ELF-1 (cell line): Measurements from ENCODE around the gene COX11.

Experiments
- DNase-seq: peaks from one replicate; pipeline ENCODE4 v3.0.0-alpha.2; 2016; ENCODE audit warnings: low read depth, low spot score

COX11 gene, protein sequence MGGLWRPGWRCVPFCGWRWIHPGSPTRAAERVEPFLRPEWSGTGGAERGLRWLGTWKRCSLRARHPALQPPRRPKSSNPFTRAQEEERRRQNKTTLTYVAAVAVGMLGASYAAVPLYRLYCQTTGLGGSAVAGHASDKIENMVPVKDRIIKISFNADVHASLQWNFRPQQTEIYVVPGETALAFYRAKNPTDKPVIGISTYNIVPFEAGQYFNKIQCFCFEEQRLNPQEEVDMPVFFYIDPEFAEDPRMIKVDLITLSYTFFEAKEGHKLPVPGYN

DNA sequence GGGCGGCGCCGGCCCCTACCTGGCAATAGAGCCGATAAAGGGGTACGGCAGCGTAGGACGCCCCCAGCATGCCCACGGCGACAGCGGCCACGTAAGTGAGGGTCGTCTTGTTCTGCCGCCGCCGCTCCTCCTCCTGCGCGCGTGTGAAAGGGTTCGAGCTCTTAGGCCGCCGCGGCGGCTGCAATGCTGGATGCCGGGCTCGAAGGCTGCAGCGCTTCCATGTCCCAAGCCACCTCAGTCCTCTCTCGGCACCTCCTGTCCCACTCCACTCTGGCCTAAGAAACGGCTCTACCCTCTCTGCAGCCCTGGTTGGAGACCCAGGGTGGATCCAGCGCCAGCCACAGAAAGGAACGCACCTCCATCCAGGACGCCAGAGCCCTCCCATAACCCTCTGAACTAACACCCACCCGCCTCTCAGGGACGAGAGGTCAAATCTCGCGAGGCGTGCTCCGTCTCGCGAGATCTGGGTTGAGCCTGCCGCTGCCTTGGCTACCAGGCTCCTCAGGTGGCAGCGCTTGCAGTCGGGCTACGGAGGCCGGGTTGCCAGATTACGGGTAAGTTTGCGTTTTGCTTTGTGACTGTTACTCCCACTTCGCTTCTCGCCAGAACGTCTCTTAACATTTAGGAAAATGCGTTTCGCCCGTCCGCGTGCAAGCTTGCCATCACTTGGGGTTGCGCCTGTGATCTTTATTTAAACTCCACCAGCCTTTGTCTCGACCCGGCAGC lies at the start of gene COX11, which contains the start of gene STXBP4:
COX11 (minus strand) TSS at position 393 of the 726 bp plus-strand sequence; CDS start at position 385, 8 bp downstream.
STXBP4 (plus strand) TSS at position 504 of the 726 bp plus-strand sequence. CDS start 17,455 bp downstream, outside the sequence.
- peak; percentile 98 for DNase-seq

DNA sequence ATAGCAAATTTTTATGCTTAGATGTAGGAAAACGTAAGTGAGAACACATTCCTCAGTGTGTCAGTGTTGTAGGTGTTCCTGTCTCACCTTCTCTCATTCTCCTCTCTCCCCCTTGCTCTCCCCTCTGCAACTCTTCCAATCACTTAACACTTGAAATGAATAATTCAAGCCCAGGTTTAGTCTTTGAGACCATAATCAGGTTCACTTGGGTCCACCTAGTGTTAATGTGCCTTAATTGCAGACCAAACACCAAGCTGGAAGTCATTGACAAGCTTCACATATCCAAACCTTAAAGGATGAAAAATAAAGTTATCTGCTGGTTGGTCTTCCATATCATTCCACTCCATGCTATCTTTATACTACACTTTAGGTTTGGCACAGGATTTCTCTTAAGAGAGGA lies 37.1 kb upstream of the COX11 start:
- no peak for DNase-seq

DNA sequence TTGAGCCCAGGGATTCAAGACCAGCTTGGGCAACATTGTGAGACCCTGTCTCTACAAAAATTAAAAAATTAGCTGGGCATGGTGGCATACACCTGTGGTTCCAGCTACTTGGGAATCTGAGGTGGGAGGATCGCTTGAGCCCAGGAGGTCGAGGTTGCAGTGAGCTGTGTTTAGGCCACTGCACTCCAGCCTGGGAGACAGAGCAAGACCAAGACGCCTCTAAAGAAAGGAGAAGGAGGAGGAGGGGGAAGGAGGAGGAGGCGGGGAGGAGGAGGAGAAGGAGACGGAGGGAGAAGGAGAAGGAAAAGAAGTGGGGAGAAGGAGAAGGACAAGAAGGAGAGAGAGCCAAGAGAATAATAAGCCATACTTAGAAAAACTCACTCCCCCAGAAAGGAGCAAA lies 36.0 kb upstream of the COX11 start:
- no peak for DNase-seq

DNA sequence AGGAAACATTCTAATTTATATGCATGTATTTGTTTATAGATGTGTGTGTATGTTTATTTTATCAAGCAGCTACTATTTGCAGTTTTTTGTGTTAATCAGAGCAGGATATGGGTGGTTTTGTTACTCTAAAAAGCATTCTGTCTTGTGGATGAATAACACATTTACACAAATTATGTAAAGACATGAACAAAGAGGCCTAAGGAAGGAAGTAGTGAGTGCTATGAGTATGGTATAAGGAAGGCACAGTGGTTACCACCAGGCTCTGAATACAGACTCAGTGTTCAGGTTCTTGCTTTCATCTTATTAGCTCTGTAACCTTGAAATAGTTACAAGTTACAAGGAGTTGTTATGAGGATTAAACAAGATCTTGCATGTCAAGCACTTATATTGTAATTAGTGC lies 34.0 kb upstream of the COX11 start:
- DNase-seq, result no peak

DNA sequence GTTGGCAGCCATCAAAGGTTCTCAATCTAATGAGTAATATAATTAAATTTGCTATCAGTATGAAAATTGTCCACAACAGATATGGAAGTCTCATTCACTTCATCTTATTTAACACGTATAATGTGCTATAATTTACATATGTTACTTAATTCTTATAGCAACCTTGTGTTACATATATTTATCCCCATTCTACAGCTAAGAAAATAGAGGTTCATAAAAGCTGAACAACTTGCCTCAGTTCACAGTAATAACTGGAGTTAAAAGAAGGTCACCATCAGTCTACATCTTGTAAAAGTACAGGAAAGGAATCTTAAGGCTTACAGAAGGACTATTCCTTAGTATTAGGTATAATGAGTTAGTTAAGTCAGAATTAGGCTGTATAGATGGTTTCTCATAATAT lies 28.0 kb upstream of the COX11 start:
- DNase-seq, result no peak

DNA sequence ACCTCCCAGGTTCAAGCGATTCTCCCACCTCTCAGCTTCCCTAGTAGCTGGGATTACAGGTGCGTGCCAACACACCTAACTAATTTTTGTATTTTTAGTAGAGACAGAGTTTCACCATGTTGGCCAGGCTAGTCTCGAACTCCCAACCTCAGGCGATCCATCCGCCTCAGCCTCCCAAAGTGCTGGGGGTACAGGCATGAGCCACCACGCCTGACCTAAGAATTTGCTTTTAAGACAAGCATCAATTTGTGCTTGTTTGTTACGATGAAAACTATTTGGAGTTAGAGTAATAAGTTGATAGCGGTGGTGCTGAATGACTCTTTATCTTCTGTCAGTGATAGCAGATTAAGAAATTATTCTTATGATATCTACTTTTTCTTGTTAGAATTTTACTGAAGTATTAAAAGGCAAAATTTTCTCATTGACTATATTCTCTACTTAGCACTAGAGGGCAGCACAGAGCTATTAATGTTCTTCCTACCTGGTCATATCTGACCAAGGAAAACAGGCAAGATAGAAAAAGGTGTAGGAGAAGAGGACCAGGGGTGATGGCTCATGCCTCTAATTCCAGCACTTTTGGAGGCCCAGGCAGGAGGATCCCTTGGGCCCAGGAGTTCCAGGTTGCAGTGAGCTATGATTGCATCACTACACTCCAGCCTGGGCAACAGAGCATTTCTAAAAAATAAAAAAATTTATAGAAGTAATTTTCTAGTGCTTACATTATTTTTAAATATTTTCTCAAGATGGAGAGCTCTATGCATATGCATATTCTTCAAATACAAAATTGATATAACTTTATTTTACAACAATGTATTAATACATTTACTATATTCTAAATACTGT lies 24.6 kb upstream of the COX11 start:
- no peak for DNase-seq

DNA sequence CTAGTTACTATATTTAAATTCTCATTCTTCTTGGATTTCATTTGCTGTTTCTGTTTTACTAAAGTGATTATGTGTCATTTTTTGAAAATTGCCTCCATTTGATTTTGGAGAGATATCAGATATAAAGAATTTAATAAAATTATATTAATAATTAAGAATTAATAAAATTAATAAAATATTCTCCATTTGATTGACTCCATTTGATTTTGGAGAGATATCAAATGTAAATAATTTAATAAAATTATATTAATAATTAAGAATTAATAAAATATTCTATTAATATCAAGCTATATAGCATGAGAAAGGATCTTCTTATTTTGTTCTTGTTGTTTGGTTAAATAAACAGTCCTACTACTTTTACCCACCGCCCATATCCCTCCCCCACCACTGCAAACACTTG lies 23.1 kb upstream of the COX11 start:
- DNase-seq, result no peak

DNA sequence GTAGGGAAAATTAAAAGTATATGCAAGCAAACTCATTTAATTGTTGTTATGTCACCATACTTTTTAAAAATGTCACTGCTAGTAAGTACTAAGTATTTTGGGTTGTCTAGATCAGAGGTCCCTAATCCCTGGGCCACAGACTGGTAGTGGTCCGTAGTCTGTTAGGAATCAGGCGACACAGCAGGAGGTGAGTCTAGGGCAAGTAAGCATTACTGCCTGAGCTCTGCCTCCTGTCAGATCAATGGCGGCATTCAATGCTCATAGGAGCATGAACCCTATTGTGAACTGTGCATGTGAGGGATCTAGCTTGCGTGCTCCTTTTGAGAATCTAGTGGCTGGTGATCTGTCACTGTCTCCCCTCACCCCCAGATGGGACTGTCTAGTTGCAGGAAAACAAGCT lies 21.7 kb upstream of the COX11 start:
- DNase-seq, result no peak

DNA sequence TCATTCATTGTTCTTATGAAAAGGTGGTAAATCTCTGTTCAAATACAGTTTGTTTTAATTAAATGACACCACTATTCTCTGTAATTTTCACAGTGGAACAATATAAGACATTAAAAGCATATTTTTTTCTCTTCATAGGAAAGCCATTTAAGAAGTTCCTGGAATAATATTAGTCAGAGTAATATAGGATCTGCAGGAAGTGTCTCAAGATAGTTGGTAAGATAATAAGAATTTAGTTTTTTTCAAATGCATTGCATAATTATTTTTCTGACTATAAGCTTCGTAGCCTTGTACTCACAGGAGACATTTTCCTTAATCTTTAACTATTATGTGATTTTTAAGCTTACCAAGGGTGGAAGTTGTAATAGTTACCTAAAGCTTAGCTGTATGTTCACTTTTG lies 17.0 kb upstream of the COX11 start:
- no peak for DNase-seq

DNA sequence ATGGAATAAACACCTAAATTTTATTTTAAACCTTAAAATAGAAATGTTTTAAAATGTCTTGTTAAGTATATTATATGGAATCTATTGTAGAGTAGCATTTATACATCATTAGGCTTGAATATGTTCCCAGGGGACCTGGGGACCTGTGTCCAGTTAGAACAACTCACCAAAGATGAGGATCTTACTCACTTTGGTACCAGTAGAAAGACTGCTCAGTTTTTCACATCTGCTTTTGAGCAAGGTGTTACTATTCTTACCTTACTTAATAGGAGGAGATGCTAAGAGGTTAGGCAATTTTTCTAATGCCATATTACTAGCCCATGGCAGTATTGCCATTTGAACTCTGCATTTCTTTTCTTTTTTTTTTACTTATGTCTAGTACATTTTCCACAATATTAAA lies 14.8 kb upstream of the COX11 start:
- no peak for DNase-seq

DNA sequence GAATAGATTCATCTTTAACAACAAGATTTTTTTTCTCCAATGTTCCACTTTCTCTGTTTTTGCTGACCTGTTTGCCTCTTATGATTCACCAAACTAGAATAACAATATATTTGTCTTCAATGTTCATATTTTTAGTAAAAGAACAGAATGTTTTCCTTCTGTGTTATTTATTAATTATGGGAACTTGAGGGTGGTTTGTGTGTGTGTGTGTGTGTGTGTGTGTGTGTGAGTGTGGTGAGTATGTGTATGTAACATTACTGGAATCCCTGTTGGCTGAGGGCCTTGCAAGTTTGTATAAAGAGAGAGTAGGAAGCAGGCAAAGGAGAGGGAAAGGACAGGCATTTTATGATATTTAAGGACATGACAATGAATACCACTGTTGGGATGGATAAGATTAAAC lies 13.9 kb upstream of the COX11 start:
- DNase-seq, result no peak

DNA sequence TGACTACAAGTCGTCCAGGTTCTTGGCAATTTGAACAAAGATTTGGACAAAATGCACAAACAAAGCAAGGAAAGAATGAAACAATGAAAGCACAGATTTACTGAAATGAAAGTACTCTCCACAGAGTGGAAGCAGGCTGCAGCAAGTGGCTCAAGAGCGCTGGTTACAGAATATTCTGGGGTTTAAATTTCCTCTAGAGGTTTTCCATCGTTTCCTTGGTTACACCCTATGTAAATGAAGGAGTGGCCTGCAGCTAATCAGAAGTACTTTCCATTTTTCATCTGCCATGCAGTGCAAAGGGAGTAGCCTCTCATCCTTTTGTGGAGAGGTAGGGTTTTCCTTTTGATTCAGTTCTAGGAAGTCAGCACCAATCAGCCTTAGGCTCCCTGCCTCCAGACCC lies 11.9 kb upstream of the COX11 start:
- DNase-seq, result no peak

DNA sequence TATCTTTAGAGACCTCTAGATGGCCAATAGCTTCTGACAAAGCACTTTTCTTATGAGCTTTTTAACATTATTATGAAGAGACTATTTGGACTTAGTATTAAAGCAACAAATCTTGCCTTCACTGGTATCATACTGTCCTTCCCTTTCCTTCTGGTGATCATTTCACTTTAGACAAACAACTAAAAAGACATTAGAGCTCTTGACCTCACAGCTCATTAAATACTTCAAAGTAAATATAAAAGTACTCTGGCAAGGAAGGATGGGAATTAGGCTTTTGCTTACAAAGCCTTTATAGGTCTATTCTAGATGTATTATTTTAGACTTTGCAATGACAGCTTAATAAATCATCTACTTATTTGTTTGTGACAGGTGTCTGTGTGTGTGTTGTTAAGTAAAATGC lies 11.2 kb upstream of the COX11 start:
- no peak for DNase-seq

DNA sequence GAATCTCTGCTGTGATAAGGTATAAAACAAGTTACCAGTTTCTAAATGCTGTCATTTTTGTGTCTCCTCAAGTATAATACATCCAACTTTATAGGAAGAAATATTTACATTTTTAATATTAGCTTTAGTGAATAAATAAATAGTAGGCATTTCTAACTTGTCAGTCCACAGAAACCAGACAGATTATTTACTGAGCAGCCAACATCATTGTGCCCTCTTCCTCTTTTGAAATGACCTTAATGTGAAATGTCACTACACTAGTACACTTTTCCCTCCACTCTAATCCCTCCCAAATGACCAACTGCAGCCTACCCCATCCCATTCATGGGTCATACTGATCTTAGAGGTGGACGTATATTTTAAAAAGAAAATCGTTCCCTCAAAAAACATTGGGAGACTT lies 9.3 kb upstream of the COX11 start:
- DNase-seq, result no peak

DNA sequence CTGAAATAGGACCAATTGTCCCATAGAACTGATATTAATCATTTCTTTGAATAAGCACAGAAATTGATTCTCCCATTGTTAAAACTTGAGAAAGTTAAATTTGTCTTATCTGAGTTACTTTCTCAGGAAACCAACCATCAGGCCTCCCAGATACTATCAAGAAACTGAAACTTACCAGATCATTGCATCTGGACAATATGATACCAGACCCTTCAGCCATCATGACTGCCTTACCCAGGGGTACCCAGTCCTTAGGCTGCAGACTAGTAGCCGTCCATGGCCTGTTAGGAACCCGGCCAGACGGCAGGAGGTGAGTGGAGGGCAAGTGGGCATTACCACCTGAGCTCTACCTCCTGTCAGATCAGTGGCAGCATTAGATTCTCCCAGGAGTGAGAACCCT lies 7.9 kb upstream of the COX11 start:
- DNase-seq, result no peak

DNA sequence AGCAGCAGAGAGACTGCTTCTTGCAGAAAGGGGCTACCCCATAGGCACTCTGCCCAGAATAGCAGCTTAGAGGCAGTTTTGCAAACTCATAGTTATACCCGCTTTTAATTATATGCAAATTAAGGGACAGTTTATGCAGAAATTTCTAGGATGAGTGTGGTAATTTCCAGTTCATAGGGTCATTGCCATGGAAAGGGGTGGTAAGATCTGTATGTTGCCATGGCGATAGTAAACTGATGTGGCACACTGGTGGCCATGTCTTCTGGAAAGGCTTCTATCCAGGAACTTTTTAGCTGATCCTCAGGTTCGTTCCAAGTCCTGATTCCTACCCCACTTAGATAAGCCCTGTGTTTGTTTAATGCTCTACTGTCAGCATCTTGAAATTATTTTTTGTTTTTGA lies 6.3 kb upstream of the COX11 start:
- no peak for DNase-seq

DNA sequence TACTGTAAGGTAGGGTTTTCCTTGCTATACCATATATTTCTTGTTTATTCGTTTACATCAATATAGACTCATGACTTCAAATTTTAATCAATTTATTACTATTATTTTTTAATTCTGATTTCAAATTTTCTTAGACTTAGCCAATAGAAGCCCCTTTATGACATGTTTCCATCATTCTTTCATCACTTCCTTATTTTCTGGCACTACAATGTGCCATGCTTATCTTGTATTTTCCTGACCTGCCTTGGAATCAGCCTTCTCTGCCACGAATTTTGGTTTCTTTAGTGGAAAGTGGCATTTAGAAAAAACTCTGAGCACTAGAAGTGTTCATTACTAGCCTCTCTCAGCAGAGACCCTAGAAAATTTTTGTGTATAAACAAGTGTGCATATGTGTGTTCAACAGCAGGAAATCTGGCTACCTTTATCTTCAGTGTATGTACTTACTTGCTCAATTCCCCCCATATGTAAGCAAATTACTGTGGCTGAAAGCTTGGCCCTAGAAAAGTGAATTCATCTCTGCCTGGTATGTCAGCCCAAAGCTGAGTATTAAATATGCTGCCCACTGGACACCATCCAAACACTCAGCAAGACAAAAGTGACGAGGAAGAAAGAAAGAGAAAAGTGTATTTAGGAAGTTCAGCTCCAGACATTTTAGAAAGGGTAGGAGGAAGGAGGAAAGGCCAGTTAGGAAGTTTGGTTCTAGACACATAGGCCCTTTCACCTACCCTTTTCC lies 4.1 kb upstream of the COX11 start:
- no peak for DNase-seq

DNA sequence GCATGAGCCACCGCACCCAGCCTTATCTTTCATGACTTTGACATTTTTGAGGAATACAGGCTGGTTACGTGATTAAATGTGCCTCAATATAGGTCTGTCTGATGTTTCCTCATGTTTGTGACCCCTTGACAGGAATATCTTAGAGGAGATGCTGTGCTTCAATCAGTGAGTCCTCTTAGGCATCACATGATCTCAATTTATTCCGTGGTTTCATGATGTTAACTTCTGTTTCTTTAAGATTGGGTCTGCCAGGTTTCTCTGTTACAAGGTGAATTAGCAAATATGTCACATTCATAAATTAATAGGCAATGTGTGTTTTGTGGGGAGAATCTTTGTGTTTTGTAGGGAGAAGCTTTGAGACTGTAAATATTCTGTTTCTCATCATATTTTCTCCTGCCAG lies 3.4 kb upstream of the COX11 start:
- DNase-seq, result no peak

DNA sequence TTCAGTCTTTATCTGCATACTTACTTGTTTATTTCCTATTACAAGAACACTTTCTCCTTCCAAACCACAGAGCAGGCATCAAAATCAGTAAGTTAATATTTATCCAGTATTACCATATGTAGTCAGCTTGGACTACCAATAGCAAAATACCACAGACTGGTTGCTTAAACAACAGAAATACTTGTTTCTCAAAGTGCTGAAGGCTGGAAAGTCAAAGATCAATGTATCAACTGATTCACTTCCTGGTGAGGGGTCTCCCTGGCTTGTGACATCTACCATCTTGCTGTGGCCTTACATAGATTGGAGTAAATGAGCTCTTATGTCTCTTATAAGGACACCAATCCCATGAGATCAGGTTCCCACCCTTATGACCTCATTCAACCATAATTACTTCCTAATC lies 2.7 kb upstream of the COX11 start:
- no peak for DNase-seq

DNA sequence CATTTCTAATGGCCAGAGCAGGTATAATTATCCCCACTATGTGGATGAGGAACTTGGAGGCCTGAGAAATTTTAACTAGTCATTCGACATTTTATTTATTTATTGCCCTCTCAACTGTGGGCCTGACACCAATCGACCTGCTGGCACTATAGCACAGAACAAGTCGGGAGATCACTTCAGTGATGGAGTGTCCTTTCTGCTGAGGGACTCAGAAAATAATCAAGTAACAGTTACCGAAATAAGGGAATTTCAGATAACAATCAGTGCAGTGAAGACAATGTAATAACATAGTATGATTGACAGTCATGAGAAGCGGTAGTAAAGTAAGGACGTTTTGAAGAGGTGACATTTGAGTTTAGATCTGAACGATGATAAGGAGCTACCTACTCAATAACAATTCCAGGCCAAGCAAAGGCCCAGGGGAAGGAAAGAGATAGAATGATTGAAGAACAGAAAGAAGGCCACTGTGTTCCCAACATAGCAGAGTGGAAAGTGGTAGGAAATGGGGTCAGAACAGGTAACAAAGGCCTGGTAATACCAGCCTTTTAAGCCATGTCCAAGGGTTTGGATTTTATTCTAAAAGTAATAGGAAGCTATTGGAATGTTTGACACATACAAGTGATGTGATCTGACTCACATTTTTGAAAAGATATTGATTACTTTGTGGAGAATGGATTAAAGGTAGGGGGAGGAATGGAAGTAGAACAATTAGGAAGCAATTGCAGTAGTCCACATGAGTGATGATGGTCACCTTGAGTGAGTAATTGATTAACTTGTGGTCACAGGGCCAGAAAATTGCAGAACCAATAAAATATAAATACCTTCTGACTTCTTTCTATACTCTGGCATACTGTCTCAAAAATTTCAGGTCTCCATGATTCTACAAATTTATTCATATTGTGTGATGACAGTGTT lies 1.5 kb upstream of the COX11 start:
- no peak for DNase-seq

DNA sequence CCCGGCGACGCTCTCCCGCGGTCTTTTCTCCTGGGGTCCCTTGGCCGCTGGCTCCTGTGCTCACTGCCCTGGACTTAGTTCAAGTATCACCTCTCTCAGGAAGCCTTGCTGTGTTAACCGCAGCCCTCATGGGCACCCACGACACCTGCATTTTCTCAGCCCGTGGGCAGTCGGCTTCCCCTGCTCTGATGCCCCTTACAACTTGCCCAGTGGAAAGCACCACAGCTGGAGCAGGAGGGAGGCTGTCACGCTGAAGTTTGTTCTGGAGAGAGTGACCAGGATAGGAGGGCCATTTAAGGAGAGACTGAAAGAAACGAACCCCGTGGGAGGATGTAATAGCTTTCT lies 506 bp upstream of the COX11 start:
- no peak for DNase-seq
